PC-9 (cell line): ENCODE results near the gene GAS1. TPM values are rescaled to one million over a fixed set of nuclear protein-coding genes. Genes with fewer than 3 reads are reported as not detected.

ENCODE experiments used
- BruUV-seq: library from RNA; stranded (reverse); fragments of 400-500 nt; replicated peaks from 2 replicates; lab custom pipeline; 2021; lab: Mats Ljungman, UMichigan
- CTCF ChIA-PET: fragments of 300-600 bp; sonication (Branson Sonifier 250); formaldehyde crosslinking; loops from one replicate; lab custom pipeline; 2022; ENCODE audit warnings: antibody characterized with exemption; lab: Charles Lee
- POLR2A ChIA-PET: fragments of 300-600 bp; sonication (Branson Sonifier 250); formaldehyde crosslinking; loops from one replicate; lab custom pipeline; 2022; ENCODE audit warnings: antibody characterized with exemption; ENCODE audit not compliant: unreplicated experiment; lab: Charles Lee
- DNase-seq, 2 experiments: peaks; one replicate each; pipeline versions ENCODE4 v3.0.0 to v3.0.0-alpha.2; 2015 to 2022; ENCODE audit warnings: mixed read lengths in 1 of 2
- H2AFZ ChIP-seq: fragments of 200-600 bp; sonication (generic); 2 replicates; pipeline ENCODE4 v1.8.1; 2017; ENCODE audit warnings: antibody characterized with exemption
- H3F3A ChIP-seq: fragments of 200-600 bp; sonication (generic); 2 replicates; pipeline ENCODE4 v1.8.1; 2017; ENCODE audit warnings: antibody characterized with exemption, mild to moderate bottlenecking, low read depth; ENCODE audit not compliant: insufficient read depth
- H3K27ac ChIP-seq: fragments of 200-600 bp; sonication (generic); 2 replicates; pipeline ENCODE4 v1.6.1; 2016; ENCODE audit warnings: mixed run types
- H3K27me3 ChIP-seq: fragments of 200-600 bp; sonication (generic); 2 replicates; pipeline ENCODE4 v1.6.1; 2016; ENCODE audit warnings: low read depth, mixed run types; ENCODE audit not compliant: insufficient read depth
- H3K36me3 ChIP-seq: fragments of 200-600 bp; sonication (generic); 2 replicates; pipeline ENCODE4 v1.6.1; 2016; ENCODE audit warnings: low read depth, mixed run types
- H3K4me1 ChIP-seq: fragments of 200-600 bp; sonication (generic); replicated peaks from 2 replicates; pipeline ENCODE4 v1.6.1; 2016; ENCODE audit warnings: mixed run types; ENCODE audit not compliant: insufficient read depth
- H3K4me2 ChIP-seq: fragments of 200-600 bp; sonication (generic); 2 replicates; pipeline ENCODE4 v1.6.1; 2017; ENCODE audit warnings: mixed run types
- H3K4me3 ChIP-seq: fragments of 200-600 bp; sonication (generic); 2 replicates; pipeline ENCODE4 v1.6.1; 2016; ENCODE audit warnings: mixed run types
- H3K79me2 ChIP-seq: fragments of 200-600 bp; sonication (generic); 2 replicates; pipeline ENCODE4 v1.6.1; 2017; ENCODE audit warnings: low read depth, mixed run types
- H3K9me2 ChIP-seq: fragments of 200-600 bp; sonication (generic); 2 replicates; pipeline ENCODE4 v1.8.1; 2017; ENCODE audit warnings: mild to moderate bottlenecking; ENCODE audit not compliant: insufficient read depth
- H3K9me3 ChIP-seq: fragments of 200-600 bp; sonication (generic); 2 replicates; pipeline ENCODE4 v1.8.1; 2016; ENCODE audit warnings: low read depth; ENCODE audit not compliant: insufficient read depth
- H4K20me1 ChIP-seq: fragments of 200-600 bp; sonication (generic); 2 replicates; pipeline ENCODE4 v1.8.1; 2017; ENCODE audit not compliant: insufficient read depth
- CTCF ChIP-seq: fragments of 200-600 bp; sonication (generic); conservative IDR thresholded peaks from 2 replicates; pipeline ENCODE4 v1.6.1; 2017; ENCODE audit warnings: mixed run types, antibody characterized with exemption, mild to moderate bottlenecking, moderate library complexity
- EZH2 ChIP-seq: fragments of 200-600 bp; sonication (generic); IDR thresholded peaks from 2 replicates; pipeline ENCODE4 v1.8.0; 2017; ENCODE audit warnings: antibody characterized with exemption, low read depth
- intact Hi-C: fragments of 100-400 bp; cut with micrococcal nuclease; formaldehyde crosslinking; loops from one replicate; pipeline ENCODE4 v1.10.0; 2022; ENCODE audit not compliant: unreplicated experiment
- total RNA-seq: library from RNA; stranded (reverse); gene quantifications from 2 replicates; pipeline ENCODE4 v1.2.3, GENCODE V29; 2021

Gene GAS1
- total RNA-seq, 1 experiment from 2014 or later = not detected

- H3K79me2 ChIP-seq = no peaks in the 10 kb centered on the region
- no peaks in the 10 kb centered on the region for H3K9me2 ChIP-seq
- intact Hi-C loops = no loop called here
- no peaks in the 10 kb centered on the region; the same call in 1 of the 2 replicates for H3F3A ChIP-seq
- H3K27me3 ChIP-seq = no peaks in the 10 kb centered on the region
- no peaks in the 10 kb centered on the region for H3K36me3 ChIP-seq
- no peak for DNase-seq
- POLR2A ChIA-PET = no interaction called here
- no peaks in the 10 kb centered on the region for H3K9me3 ChIP-seq
- no peak overlapping the region for H2AFZ ChIP-seq
- H3K27ac ChIP-seq = no peak overlapping the region
- no peak overlapping the region for H3K4me2 ChIP-seq
- H3K4me3 ChIP-seq = no peak overlapping the region
- H4K20me1 ChIP-seq = no peaks in the 10 kb centered on the region
- no TSS peak for BruUV-seq
- no peaks in the 10 kb centered on the region for H3K4me1 ChIP-seq
- CTCF ChIA-PET = no interaction called here
- TF ChIP-seq EZH2 (no peak), CTCF (no peak)
Observed at GRCh38 chr9:86939891-86940290, 7.4 kb downstream of the GAS1 start.

GRCh38 chr9:86939321-86939720 lies 8.0 kb downstream of the GAS1 start:
- no peaks in the 10 kb centered on the region; the same call in 1 of the 2 replicates for H3F3A ChIP-seq
- no peak overlapping the region for H3K4me2 ChIP-seq
- no peak for DNase-seq
- no peaks in the 10 kb centered on the region for H3K9me3 ChIP-seq
- intact Hi-C loops = no loop called here
- H3K79me2 ChIP-seq = no peaks in the 10 kb centered on the region
- H4K20me1 ChIP-seq = no peaks in the 10 kb centered on the region
- ChIA-PET POLR2A (no interaction called here), CTCF (no interaction called here)
- TF ChIP-seq CTCF (no peak), EZH2 (no peak)
- no peaks in the 10 kb centered on the region for H3K27me3 ChIP-seq
- BruUV-seq = no TSS peak
- H3K4me1 ChIP-seq = no peaks in the 10 kb centered on the region
- no peak overlapping the region for H2AFZ ChIP-seq
- no peaks in the 10 kb centered on the region for H3K36me3 ChIP-seq
- no peaks in the 10 kb centered on the region for H3K9me2 ChIP-seq
- H3K27ac ChIP-seq = no peak overlapping the region
- H3K4me3 ChIP-seq = no peak overlapping the region

- H3K79me2 ChIP-seq = no peaks in the 10 kb centered on the region
- POLR2A ChIA-PET = no interaction called here
- H3K9me2 ChIP-seq = no peaks in the 10 kb centered on the region
- H3K4me3 ChIP-seq = no peak overlapping the region
- H3K36me3 ChIP-seq = no peaks in the 10 kb centered on the region
- no peak overlapping the region for H2AFZ ChIP-seq
- intact Hi-C loops = no loop called here
- no peaks in the 10 kb centered on the region for H4K20me1 ChIP-seq
- DNase-seq = no peak
- H3K4me1 ChIP-seq = no peaks in the 10 kb centered on the region
- H3K4me2 ChIP-seq = no peak overlapping the region
- no TSS peak for BruUV-seq
- TF ChIP-seq EZH2 (no peak), CTCF (no peak)
- no peak overlapping the region for H3K27ac ChIP-seq
- H3K9me3 ChIP-seq = no peaks in the 10 kb centered on the region
- no peaks in the 10 kb centered on the region for H3K27me3 ChIP-seq
- no peaks in the 10 kb centered on the region for H3F3A ChIP-seq
- CTCF ChIA-PET = no interaction called here
Observed at GRCh38 chr9:86938780-86939179, 8.5 kb downstream of the GAS1 start.
